Stimulated activated CD4-positive, alpha-beta T cell treated with anti-CD3 and anti-CD28 coated beads, Interleukin-15, amount 100 ng/mL, for 24 hours (primary cell): Measurements from ENCODE around the gene ISG20L2.

Experiments
- DNase-seq: peaks from one replicate; pipeline ENCODE4 v3.0.0-alpha.2; 2020

The ISG20L2 gene

GRCh38 chr1:156752843-156753482, 24.4 kb upstream of the ISG20L2 start:
- DNase-seq, result no peak

- DNase-seq, result peak; percentile 99
Observed at GRCh38 chr1:156751757-156752481, 23.4 kb upstream of the ISG20L2 start.

- DNase-seq, result no peak
Observed at GRCh38 chr1:156751451-156751756, 22.8 kb upstream of the ISG20L2 start, which contains the start of gene HDGF. Gene HDGF, minus strand, starts transcription at chr1:156751675. Its CDS starts 246 bp downstream, at chr1:156751429.

DNA sequence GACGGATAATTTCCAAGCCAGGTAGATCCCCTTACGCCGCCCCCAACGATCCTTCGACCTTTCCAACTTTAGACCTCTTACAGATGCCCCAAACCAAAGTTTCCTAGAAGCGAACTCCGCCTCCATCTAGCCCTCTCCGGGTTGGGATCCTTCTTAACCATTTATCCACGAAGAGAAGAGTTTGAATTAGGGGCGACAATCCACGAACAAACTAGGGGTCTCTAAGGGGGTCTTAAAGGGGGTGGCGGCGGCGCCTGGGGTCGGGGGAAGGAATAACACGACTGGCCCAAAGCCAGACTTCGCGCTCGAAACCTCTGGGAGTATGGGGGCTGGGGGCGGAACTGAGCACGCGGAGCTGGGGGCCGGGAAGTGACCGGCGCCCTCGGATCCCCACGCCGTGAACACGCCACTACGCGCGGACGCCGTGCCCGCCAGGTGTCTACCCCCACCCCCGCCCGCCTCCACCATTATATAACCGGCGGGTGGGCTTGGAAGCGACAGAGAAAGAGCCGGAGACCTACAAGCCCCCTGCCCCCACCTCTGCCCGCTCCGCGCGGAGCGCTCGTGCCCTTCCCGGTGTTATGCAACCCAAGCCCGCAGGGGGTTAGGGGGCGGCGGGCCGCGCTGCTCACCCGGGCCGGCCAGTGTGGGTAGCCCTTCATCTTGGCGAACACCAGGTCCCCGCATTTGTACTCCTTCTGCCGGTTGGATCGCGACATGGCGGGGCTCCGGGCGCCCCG, 22.3 kb upstream of the ISG20L2 start:
- peak; percentile 60 for DNase-seq

GRCh38 chr1:156750191-156750672, 21.7 kb upstream of the ISG20L2 start:
- DNase-seq, result peak; percentile 72

DNA sequence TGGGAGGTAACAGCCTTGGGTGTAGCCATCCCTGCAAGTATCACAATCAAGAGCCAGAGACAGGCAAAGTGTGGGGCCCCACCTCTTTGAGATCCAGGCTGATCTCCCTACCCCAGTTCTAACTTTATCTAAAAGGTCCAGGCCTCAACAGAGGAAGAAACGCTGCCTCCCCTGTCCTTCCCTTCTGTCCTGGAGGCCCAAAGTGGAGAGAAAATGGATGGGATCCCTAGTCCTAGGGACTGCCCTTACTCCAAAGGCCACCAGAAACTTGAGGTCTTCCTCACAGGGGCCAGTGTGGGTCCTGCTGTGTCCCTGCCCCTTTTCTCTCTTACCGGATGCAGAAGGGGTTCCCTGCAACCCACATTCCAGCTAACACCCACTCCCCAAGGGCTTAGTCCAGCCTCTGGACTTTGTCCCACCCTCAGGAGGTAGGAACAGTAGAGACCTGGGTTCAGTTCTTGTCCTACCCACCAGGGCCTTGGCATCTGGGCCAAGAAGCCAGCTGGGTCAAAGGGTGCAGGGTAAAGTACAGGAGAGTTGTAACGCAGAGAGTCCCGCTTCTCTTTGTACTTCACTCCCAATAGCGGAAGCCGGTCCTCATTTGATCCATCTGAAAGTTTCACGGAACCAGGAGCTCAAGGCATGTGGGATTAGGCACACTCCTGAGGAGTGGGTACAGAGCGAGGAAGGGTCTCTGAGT, 21.0 kb upstream of the ISG20L2 start:
- no peak for DNase-seq

DNA sequence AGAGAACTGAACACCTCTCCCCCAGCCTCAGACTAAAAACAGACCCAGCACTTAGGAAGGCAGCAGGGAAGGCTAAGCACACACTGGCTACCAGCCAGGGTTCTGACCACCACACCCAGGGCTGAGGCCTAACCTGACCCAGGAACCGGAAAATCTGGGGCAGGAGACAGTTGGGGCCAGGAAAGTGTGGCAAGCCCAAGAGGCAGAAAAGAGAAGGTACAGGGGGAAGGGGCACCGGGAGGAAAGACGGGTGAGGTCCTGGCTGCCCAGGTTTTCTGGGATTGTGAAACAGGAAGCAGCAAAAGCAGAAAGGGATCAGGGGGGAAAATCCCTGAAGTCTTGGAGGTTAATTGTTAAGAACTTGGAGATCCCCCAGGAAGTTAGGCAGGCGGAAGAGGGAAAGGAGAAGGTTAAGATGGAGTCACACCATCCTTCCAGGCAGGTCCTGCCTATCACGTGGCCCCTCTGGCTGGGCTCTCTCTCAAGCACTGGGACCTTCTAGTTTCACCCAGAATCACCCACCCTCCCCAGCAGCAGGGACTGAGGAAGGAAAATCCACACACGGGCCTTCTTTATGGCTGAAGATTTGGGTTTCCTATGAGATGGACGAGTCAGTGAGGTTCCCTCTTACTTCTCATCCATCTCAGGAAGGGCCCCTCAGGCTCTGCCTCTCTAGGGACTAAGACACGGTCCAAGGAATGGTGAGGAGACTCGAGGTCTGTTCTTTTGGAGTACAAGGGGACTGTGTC, 20.3 kb upstream of the ISG20L2 start:
- DNase-seq, result peak; percentile 39

DNA sequence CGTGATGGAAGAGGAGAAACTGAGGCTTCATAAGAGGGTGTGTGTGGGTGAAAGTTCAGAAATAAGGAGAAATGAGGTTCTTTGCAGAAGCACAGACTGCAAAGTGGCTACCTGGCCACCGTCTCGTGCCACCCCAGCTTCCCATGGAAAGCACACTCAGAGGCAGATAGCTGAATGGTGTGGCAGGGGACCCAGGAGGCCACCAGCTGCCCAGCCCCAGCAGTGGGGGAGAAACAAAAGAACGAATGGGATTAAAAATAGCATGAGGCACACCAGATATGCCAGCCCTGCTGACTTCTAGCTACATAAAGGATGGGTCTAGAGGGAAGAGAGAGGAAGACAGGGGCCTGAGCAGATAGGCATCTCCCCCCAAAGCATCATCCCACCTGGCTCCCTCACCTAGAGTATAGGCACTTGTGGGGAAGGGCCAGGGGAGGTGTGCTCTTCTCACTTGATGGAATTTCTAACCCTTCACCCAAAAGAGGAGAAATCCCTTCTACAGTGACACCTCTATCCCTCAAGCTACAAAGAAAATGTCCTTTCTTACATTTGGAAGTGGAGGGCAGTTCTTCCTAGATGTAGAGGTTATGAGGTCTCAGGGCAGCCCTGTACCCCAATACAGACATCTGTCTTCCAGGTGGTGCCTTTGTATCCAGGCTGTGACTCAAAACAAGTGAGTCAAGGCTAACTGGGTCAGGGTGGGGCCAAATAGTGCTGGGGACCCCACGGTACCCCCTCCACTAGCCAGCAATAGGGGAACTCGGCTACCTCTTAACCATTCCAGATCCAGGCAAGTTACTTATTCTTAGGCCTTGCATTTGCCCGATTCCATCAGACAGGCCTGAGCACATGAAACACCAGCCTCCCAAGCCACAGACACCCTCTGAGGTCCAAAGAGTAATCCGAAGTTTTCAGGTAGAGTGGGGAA, 19.4 kb upstream of the ISG20L2 start:
- DNase-seq, result no peak

DNA sequence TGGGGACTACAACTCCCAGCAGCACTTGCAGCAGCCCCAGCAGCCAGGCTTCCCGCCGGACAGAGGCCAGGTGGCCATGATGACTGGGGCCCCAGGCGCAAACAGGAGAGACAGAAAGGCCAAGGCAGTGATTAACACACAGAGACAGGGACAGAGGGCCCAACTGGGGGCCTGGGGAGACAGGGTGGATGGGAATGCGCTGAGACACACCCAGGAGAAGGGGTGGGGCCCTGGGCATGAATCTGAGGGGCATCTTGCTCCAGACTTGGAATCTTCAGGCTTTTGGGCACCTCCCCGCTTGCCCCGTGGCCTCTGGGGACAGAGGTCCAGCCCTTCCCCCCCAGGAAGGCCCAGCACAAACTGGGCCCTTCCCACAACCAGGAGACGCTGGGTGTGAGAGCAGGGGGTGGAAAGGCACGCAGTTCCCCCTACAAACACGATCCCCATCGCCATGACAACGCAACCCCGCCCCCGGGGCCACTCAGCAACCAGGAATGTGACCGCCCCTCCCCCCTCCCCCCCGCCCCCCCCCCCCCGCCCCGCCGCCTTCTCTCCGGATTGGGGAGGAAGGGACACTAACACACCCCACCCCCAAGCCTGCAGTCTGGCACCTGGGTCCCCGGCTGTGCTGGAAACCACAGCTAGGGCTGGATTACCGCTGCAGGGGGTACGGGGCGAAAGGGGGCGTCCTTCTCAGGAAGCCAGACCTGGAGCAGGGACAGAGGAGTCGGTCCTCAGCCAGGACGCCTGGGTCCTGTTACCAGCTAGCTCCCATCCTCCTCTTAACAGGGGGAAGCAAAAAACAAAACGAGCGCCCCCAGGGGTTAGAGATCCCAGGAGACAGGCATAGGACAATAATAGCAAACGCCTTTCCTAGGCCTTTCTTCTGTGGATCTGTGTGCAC, 18.4 kb upstream of the ISG20L2 start:
- peak; percentile 72 for DNase-seq

GRCh38 chr1:156746406-156746727, 17.8 kb upstream of the ISG20L2 start:
- no peak for DNase-seq

DNA sequence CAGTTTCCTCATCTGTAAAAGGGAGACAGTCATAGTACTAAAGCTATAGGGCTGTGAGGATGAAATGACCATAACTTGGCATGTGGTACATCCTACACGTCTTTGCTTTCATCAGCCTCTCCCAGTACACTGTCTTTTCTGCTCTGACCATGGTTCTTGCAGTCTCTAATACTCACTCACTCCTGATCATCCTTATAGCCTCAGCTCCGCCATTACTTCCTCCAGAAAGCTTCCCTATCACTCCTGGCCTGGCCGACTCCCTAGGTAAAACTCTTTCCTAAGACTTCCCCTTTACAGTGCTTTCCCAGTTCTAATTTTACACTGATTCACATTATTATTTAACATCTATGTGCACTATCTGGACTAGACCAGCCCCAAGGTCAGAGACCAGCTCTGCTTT, 17.3 kb upstream of the ISG20L2 start:
- DNase-seq, result no peak

- DNase-seq, result no peak
Observed at GRCh38 chr1:156744786-156745419, 16.3 kb upstream of the ISG20L2 start.

- no peak for DNase-seq
Observed at GRCh38 chr1:156744344-156744743, 15.8 kb upstream of the ISG20L2 start.

DNA sequence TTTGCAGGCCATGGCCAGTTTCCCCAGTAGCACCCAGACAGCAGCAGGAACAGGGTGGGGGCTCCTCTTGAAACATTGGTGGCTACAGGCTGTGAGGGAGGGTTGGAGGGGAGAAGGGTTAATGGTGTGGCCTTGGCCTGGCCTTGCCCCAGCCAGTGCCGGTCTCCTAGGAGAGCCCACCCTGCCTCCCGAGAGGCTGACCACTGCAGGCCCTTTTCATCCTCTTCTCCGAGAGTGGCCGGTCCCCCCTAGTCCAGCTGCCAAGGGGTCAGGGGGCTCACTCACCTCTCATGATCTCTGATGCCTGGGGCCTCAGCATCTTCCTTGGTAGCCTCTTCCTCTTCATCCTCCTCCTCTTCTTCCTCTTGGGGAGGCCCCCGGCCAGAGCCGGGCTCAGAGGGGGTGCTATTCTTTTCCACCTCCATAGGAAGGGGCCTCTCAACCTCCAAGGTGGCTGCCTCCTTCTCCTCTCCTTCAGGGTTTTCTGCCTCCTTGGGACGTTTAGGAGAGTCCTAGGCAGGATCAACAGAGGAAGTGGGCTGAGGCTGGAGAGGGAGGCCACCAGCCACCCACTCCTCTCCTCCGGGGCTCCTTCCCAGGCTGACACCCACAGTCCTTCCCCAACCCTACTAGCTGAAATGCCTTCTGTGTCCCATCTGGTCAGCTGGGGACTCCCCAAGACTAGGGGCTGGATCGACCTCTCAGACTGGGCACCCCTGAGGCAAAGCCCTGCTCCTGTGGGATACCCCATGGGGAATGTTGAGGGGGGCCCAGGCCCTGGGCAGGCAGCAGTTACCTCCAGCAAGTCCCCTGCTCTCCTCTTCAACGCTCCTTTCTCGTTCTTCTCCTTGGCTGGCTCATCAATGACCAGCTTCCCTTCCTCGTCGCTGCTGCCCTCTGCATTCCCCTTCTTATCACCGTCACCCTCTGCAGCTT, 15.1 kb upstream of the ISG20L2 start:
- DNase-seq, result no peak

- DNase-seq, result no peak
Observed at GRCh38 chr1:156742801-156743200, 14.2 kb upstream of the ISG20L2 start.

- no peak for DNase-seq
Observed at GRCh38 chr1:156742017-156742416, 13.5 kb upstream of the ISG20L2 start.

GRCh38 chr1:156741481-156741983, 13.0 kb upstream of the ISG20L2 start:
- DNase-seq, result no peak

DNA sequence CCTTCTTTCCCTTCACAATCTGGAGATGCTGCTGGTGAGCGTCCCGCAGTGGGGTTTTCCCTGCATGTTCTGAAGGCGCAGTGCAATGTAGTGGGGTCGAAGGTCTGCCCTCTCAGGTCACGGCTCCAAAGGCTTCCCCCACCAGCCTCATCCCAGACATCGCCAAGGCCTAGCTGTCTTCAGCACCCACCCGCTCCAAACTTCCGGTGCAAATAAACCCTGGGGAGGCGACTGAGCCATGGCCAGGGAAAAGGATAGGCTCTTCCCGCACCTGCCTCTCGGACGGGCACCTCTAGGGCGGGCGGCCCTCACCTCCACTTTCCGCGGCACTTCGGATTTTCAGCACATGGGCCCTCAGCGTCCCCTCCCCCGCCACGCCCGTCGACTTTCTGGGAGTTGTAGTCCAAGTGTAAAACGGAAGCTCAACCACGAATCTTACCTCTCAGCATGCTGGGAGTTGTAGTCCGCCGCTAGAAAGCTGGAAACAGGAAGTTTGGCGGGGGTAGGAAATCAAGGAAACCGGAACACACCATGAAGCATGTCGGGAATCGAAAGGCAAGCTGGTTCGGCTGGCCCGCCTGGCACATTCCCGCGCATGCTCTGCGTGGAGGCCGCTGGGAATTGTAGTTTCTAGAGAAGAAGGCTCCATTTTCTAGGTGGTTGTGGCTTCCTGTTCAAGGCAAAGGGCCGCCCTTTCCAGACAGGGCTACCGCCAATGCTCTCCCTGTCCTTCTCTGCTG, 12.3 kb upstream of the ISG20L2 start, which contains the start of gene MRPL24:
TSS of gene MRPL24 (minus strand) at position 348 of the 740 bp plus-strand sequence. CDS start 2,384 bp downstream, outside the sequence.
- peak; percentile 98 for DNase-seq
